ENCODE measurements around the gene ATP6V0A1. TPM values are rescaled to one million over a fixed set of nuclear protein-coding genes. Genes with fewer than 3 reads are reported as not detected.

Gene ATP6V0A1
- total RNA-seq, 1 experiment from 2014 or later = 55.1 TPM

GRCh38 chr17:42568341-42569111 is 109.8 kb downstream of the ATP6V0A1 start:
- no peaks in the 10 kb centered on the region for H3K9me2 ChIP-seq (ENCODE audit: insufficient read depth)
- no peak overlapping the region for H3K27ac ChIP-seq
- peaks cover 23% of the 10 kb centered on the region for H3K36me3 ChIP-seq (ENCODE audit: low read depth)
- BruUV-seq (replicated peaks) = no TSS peak
- no peaks in the 10 kb centered on the region for H4K20me1 ChIP-seq (ENCODE audit: insufficient read depth)
- H3K4me1 ChIP-seq (replicated peaks; ENCODE audit: insufficient read depth) = peaks cover 21% of the 10 kb centered on the region
- no peak for DNase-seq
- POLR2A ChIA-PET (ENCODE audit: unreplicated experiment) = no interaction called here
- peaks cover 58% of the 10 kb centered on the region for H3F3A ChIP-seq (ENCODE audit: insufficient read depth, low read depth)
- peak overlapping the region; percentile 78; the same call in 1 of the 2 replicates for H3K4me2 ChIP-seq
- intact Hi-C loops (cut with micrococcal nuclease; ENCODE audit: unreplicated experiment) = no loop called here
- CTCF ChIA-PET = interaction anchor here (0.5 kb wide), 1 partner anchor 362 kb away, joined by 4 read pairs; no protein-coding TSS in a partner anchor
- no peaks in the 10 kb centered on the region for H3K9me3 ChIP-seq (ENCODE audit: insufficient read depth, low read depth)
- H3K4me3 ChIP-seq = no peak overlapping the region
- TF ChIP-seq EZH2 (IDR thresholded peaks at IDR 0.05; ENCODE audit: low read depth) (no peak), CTCF (conservative IDR thresholded peaks at IDR 0.05) (no peak)
- H2AFZ ChIP-seq = no peak overlapping the region
- H3K27me3 ChIP-seq (ENCODE audit: insufficient read depth, low read depth) = no peaks in the 10 kb centered on the region
- peaks cover 42% of the 10 kb centered on the region for H3K79me2 ChIP-seq (ENCODE audit: low read depth)

- Histone ChIP-seq H3K4me3 (no peak overlapping the region), H3K79me2 (ENCODE audit: low read depth) (peaks cover 32% of the 10 kb centered on the region), H3K4me2 (no peak overlapping the region), H3K36me3 (ENCODE audit: low read depth) (0 out of 2 replicates have a peak, but pooled peaks cover 15% of the 10 kb centered on the region), H3K27me3 (ENCODE audit: insufficient read depth, low read depth) (no peaks in the 10 kb centered on the region), H3K27ac (no peak overlapping the region), H3K9me3 (ENCODE audit: insufficient read depth, low read depth) (no peaks in the 10 kb centered on the region), H3K4me1 (replicated peaks; ENCODE audit: insufficient read depth) (peaks cover 12% of the 10 kb centered on the region), H2AFZ (no peak overlapping the region), H3K9me2 (ENCODE audit: insufficient read depth) (no peaks in the 10 kb centered on the region), H3F3A (ENCODE audit: insufficient read depth, low read depth) (peaks cover 42% of the 10 kb centered on the region), H4K20me1 (ENCODE audit: insufficient read depth) (no peaks in the 10 kb centered on the region)
- ChIA-PET POLR2A (ENCODE audit: unreplicated experiment) (interaction anchor here (0.7 kb wide), 1 partner anchor 227 kb away, joined by 9 read pairs; no protein-coding TSS in a partner anchor), CTCF (no interaction called here)
- TF ChIP-seq CTCF (conservative IDR thresholded peaks at IDR 0.05) = no peak
- no peak for TF ChIP-seq EZH2 (IDR thresholded peaks at IDR 0.05; ENCODE audit: low read depth)
- DNase-seq = no peak
- no TSS peak for BruUV-seq (replicated peaks)
- intact Hi-C loops (cut with micrococcal nuclease; ENCODE audit: unreplicated experiment) = no loop called here
Observed at GRCh38 chr17:42571435-42572225, 113.0 kb downstream of the ATP6V0A1 start.

Small RNAs within 50 kb of the gene (microRNA-seq; reads per million reads assigned to microRNA genes)
- gene MIR5010 (ENCODE audit: borderline number of aligned reads, borderline replicate concordance) = 4.0 reads per million
- gene MIR548AT (ENCODE audit: borderline number of aligned reads, borderline replicate concordance) = not detected

Other genes with a start within 250 kb of the ATP6V0A1 start
- 19.5 and 21.1 TPM in 2 replicates for gene STAT5B, start 182.5 kb upstream of the ATP6V0A1 start, total RNA-seq (2021)
- 3.4 and 12.1 TPM in 2 replicates for gene STAT5A, start 170.4 kb upstream of the ATP6V0A1 start, total RNA-seq (2021)
- 65.2 and 74.6 TPM in 2 replicates for gene STAT3, start 70.4 kb upstream of the ATP6V0A1 start, total RNA-seq (2021)
- 154 and 170 TPM in 2 replicates for gene CAVIN1, start 35.6 kb upstream of the ATP6V0A1 start, total RNA-seq (2021)
- gene NAGLU, start 77.4 kb downstream of the ATP6V0A1 start, total RNA-seq (2021) = 18.2 and 20.6 TPM in 2 replicates
- gene HSD17B1, start 94.0 kb downstream of the ATP6V0A1 start, total RNA-seq (2021) = 0.90 and 1.3 TPM in 2 replicates
- 133 and 152 TPM in 2 replicates for gene COASY, start 103.3 kb downstream of the ATP6V0A1 start, total RNA-seq (2021)
- 20.0 and 26.0 TPM in 2 replicates for gene MLX, start 108.2 kb downstream of the ATP6V0A1 start, total RNA-seq (2021)
- 10.2 and 13.4 TPM in 2 replicates for gene PSMC3IP, start 118.9 kb downstream of the ATP6V0A1 start, total RNA-seq (2021)
- gene RETREG3, start 150.5 kb downstream of the ATP6V0A1 start, total RNA-seq (2021) = 57.0 and 61.7 TPM in 2 replicates
- gene TUBG1, start 150.8 kb downstream of the ATP6V0A1 start, total RNA-seq (2021) = 79.1 and 85.6 TPM in 2 replicates
- 25.5 and 28.3 TPM in 2 replicates for gene TUBG2, start 200.4 kb downstream of the ATP6V0A1 start, total RNA-seq (2021)
- gene PLEKHH3, start 218.1 kb downstream of the ATP6V0A1 start, total RNA-seq (2021) = 22.5 and 32.2 TPM in 2 replicates
- 0.25 TPM in 1 of 2 replicates, not detected in the other for gene CCR10, start 223.0 kb downstream of the ATP6V0A1 start, total RNA-seq (2021)
- gene CNTNAP1, start 223.7 kb downstream of the ATP6V0A1 start, total RNA-seq (2021) = 1.4 and 1.8 TPM in 2 replicates